ENCODE results near the gene DAPK1. TPM values are rescaled to one million over a fixed set of nuclear protein-coding genes. Genes with fewer than 3 reads are reported as not detected.

DAPK1 gene
- polyA plus RNA-seq, 1 donor, result 24.9 TPM

DNA sequence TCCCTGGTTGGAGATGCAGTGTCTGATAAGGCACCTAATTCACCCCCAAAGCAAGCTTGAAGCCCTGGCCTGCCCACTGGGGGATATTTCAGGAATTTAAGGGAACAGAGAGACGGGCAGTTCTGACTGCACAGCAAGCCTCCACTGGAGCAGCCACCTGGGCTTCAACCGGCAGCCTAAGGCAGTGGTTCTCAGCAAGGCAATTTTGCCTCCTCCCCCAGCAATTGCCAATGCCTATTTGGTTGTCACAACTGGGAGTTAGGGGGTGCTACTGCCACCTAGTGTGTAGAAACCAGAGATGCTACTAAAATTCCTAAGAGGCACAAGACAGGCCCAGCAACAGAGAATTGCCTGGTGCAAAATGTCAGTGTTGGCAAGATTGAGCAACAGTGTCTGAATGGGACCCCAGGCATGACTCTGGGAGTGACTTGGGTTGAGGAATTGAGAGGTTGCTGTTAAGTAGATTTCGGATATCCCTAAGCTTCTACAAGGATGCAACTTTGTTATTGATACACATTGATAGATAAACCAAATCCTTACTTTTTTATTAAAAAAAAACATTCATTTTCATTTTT is 169.6 kb downstream of the DAPK1 start:
- Histone ChIP-seq H3K27me3 (ENCODE audit: control insufficient read depth, insufficient read depth, low read length) (no peaks in the 10 kb centered on the region), H3K9me3 (ENCODE audit: control insufficient read depth, low read depth, low read length) (peaks cover 4% of the 10 kb centered on the region), H3K36me3 (ENCODE audit: control insufficient read depth, insufficient read depth, low read length) (peaks cover 21% of the 10 kb centered on the region), H3K27ac (ENCODE audit: low read length) (no peak overlapping the region), H3K4me1 (ENCODE audit: control insufficient read depth, insufficient read depth, low read length) (no peaks in the 10 kb centered on the region), H3K4me3 (ENCODE audit: low read length) (no peak overlapping the region)
- DNase-seq, result no peak
- WGBS (ENCODE audit: insufficient coverage, low lambda C conversion rate), result no CpG with 5 or more reads among the region's 3 CpGs

DNA sequence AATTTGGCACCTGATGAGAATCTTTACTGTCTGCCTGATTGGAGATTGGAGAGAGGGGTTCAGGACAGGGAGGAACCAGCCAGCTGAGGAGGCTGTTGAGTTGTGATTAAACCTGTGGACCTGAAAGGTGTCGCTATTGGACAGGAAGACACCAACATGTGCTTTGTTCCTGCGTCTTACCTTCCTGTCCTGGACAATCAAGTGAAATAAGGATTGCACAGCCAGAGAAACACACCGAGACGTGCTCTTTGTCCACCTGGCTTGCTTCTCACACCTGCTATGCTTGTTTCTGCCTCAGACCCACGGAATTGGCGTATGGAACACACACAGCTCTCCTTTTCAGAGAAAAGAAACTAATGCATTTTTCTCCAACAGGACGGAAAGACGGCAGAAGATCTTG is 170.6 kb downstream of the DAPK1 start:
- DNase-seq, result no peak
- H3K27ac ChIP-seq (ENCODE audit: low read length), result no peak overlapping the region
- H3K9me3 ChIP-seq (ENCODE audit: control insufficient read depth, low read depth, low read length), result peaks cover 4% of the 10 kb centered on the region
- no peaks in the 10 kb centered on the region for H3K4me1 ChIP-seq (ENCODE audit: control insufficient read depth, insufficient read depth, low read length)
- WGBS (ENCODE audit: insufficient coverage, low lambda C conversion rate), result no CpG with 5 or more reads among the region's 8 CpGs
- H3K4me3 ChIP-seq (ENCODE audit: low read length), result no peak overlapping the region
- peaks cover 23% of the 10 kb centered on the region for H3K36me3 ChIP-seq (ENCODE audit: control insufficient read depth, insufficient read depth, low read length)
- no peaks in the 10 kb centered on the region for H3K27me3 ChIP-seq (ENCODE audit: control insufficient read depth, insufficient read depth, low read length)

DNA sequence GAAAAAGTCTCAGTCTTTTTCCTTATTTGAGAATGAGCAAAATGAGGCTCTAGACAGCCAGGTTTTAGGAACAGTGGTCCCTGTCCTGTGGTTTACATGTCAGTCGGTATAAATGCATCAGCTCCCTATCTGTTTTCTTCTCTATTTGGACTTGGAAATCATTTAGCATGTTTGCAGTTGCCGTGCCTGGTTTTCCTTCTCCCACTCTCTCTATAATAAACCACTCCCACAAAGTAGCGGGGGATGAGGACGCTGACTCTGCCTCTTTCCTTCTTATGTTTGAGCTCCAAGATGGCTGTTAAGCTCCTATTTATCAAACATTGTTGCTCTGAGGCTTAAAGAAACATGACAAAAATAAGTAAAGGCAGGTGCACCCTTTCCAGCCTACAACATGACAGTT is 171.1 kb downstream of the DAPK1 start:
- 56% methylated on average over 3 of the region's 4 CpGs for WGBS (ENCODE audit: insufficient coverage, low lambda C conversion rate)
- no peak overlapping the region for H3K4me3 ChIP-seq (ENCODE audit: low read length)
- H3K9me3 ChIP-seq (ENCODE audit: control insufficient read depth, low read depth, low read length), result peaks cover 4% of the 10 kb centered on the region
- no peaks in the 10 kb centered on the region for H3K4me1 ChIP-seq (ENCODE audit: control insufficient read depth, insufficient read depth, low read length)
- H3K36me3 ChIP-seq (ENCODE audit: control insufficient read depth, insufficient read depth, low read length), result peaks cover 24% of the 10 kb centered on the region
- H3K27me3 ChIP-seq (ENCODE audit: control insufficient read depth, insufficient read depth, low read length), result no peaks in the 10 kb centered on the region
- H3K27ac ChIP-seq (ENCODE audit: low read length), result no peak overlapping the region
- no peak for DNase-seq

DNA sequence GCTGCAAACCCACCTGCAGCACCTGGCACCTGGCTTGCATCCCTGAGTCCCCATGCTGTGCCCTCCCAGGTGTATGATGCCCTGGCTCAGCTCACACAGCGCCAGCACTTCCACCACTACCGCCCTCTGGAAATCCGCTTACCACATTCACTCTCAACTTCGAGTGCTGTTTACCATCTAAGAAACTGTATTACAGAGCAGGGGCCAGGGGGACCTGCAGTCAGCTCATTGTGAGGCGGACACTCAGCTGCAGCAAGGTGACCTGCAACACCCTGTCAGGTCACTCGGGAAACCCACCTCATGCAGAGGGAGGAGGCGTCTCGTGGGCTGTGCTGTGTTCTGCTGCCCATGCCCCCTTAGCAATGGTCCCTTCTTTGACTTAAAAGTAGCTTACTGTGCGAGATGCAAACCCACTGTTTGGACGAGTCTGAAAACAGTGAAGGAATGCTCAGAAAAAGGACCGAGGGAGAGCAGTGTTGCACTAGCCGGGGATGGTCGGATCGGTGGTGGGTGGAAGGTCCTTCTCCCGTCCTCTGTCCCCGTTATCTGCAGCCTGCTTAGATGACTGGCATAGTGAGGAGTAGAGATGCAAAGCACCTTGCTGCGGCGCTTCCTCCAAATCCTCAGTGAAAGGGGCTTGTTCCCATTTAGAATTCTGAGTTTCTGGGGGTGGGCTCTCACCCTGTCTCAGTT is 173.1 kb downstream of the DAPK1 start:
- WGBS (ENCODE audit: insufficient coverage, low lambda C conversion rate), result 79% methylated on average over 2 of the region's 18 CpGs
- peaks cover 18% of the 10 kb centered on the region for H3K36me3 ChIP-seq (ENCODE audit: control insufficient read depth, insufficient read depth, low read length)

DNA sequence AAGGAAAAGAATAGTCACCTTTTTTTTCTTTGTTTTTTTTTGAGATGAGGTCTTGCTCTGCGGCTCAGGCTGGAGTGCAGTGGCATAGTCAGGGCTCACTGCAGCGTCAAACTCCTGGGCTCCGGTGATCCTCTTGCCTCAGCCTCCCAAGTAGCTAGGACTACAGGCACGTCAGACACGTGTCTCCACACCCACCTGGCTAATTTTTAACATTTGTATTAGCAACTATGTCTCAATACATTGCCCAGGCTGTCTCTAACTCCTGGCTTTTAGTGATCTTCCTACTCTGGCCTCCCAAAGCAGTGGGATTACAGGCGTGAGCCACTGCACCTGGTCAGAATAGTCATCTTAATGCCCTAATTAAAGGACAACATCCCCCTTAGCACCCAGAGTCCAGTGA is 173.8 kb downstream of the DAPK1 start:
- H3K4me1 ChIP-seq (ENCODE audit: control insufficient read depth, insufficient read depth, low read length), result no peaks in the 10 kb centered on the region
- H3K4me3 ChIP-seq (ENCODE audit: low read length), result no peak overlapping the region
- H3K36me3 ChIP-seq (ENCODE audit: control insufficient read depth, insufficient read depth, low read length), result peaks cover 20% of the 10 kb centered on the region
- peaks cover 4% of the 10 kb centered on the region for H3K9me3 ChIP-seq (ENCODE audit: control insufficient read depth, low read depth, low read length)
- no CpG with 5 or more reads among the region's 6 CpGs for WGBS (ENCODE audit: insufficient coverage, low lambda C conversion rate)
- DNase-seq, result no peak
- no peak overlapping the region for H3K27ac ChIP-seq (ENCODE audit: low read length)
- no peaks in the 10 kb centered on the region for H3K27me3 ChIP-seq (ENCODE audit: control insufficient read depth, insufficient read depth, low read length)

More for the DNA sequence above, 173.1 kb downstream of the DAPK1 start:
- DNase-seq, result no peak
- no peaks in the 10 kb centered on the region for H3K4me1 ChIP-seq (ENCODE audit: control insufficient read depth, insufficient read depth, low read length)
- no peak overlapping the region for H3K27ac ChIP-seq (ENCODE audit: low read length)
- no peaks in the 10 kb centered on the region for H3K27me3 ChIP-seq (ENCODE audit: control insufficient read depth, insufficient read depth, low read length)
- peaks cover 4% of the 10 kb centered on the region for H3K9me3 ChIP-seq (ENCODE audit: control insufficient read depth, low read depth, low read length)
- no peak overlapping the region for H3K4me3 ChIP-seq (ENCODE audit: low read length)

DNA sequence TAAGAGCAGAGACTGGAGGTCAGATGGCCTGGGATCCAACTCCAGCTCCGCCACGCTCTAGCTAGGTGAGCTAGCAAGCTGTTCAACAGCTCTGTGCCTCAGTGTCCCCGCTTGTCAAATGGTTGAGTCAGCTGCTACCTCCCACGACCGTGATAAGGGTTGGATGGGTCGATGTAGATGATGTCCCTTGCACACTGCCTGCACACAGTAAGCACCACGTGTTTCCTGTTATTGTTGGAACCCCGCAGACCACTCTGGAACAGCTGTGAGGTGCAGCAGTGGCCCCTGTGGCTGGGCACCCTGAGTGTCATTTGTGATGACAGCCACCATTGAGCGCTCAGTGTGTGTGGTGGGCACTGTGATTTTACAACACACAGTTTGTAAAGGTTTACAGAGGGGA is 174.3 kb downstream of the DAPK1 start:
- no CpG with 5 or more reads among the region's 9 CpGs for WGBS (ENCODE audit: insufficient coverage, low lambda C conversion rate)
- peaks cover 22% of the 10 kb centered on the region for H3K36me3 ChIP-seq (ENCODE audit: control insufficient read depth, insufficient read depth, low read length)
- DNase-seq, result no peak

DNA sequence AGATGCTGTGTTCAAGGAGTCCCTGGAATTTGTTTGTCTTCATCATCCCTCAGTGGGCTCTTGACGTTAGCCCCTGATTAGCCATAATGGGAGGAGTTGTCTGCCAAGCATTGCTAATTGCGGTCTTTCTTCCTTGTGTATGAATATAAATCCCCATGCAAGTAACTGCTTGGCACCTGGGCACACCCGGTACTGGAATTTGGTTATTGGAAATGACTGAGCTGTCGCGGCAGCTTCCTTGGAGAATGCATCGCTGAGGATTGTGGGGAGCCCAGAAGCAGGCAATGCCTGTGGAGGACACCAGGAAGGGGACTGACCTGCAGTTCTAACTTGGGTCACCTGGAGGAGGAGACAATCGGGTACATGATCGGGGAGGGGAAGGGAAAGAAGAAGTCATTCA is 174.9 kb downstream of the DAPK1 start:
- no peaks in the 10 kb centered on the region for H3K27me3 ChIP-seq (ENCODE audit: control insufficient read depth, insufficient read depth, low read length)
- no peak overlapping the region for H3K27ac ChIP-seq (ENCODE audit: low read length)
- no peak overlapping the region for H3K4me3 ChIP-seq (ENCODE audit: low read length)
- H3K4me1 ChIP-seq (ENCODE audit: control insufficient read depth, insufficient read depth, low read length), result no peaks in the 10 kb centered on the region
- no peak for DNase-seq
- no peaks in the 10 kb centered on the region for H3K9me3 ChIP-seq (ENCODE audit: control insufficient read depth, low read depth, low read length)
- WGBS (ENCODE audit: insufficient coverage, low lambda C conversion rate), result no CpG with 5 or more reads among the region's 8 CpGs
- H3K36me3 ChIP-seq (ENCODE audit: control insufficient read depth, insufficient read depth, low read length), result peaks cover 19% of the 10 kb centered on the region

More for the DNA sequence above, 174.3 kb downstream of the DAPK1 start:
- no peaks in the 10 kb centered on the region for H3K27me3 ChIP-seq (ENCODE audit: control insufficient read depth, insufficient read depth, low read length)
- H3K27ac ChIP-seq (ENCODE audit: low read length), result no peak overlapping the region
- no peaks in the 10 kb centered on the region for H3K4me1 ChIP-seq (ENCODE audit: control insufficient read depth, insufficient read depth, low read length)
- no peak overlapping the region for H3K4me3 ChIP-seq (ENCODE audit: low read length)
- peaks cover 4% of the 10 kb centered on the region for H3K9me3 ChIP-seq (ENCODE audit: control insufficient read depth, low read depth, low read length)

DNA sequence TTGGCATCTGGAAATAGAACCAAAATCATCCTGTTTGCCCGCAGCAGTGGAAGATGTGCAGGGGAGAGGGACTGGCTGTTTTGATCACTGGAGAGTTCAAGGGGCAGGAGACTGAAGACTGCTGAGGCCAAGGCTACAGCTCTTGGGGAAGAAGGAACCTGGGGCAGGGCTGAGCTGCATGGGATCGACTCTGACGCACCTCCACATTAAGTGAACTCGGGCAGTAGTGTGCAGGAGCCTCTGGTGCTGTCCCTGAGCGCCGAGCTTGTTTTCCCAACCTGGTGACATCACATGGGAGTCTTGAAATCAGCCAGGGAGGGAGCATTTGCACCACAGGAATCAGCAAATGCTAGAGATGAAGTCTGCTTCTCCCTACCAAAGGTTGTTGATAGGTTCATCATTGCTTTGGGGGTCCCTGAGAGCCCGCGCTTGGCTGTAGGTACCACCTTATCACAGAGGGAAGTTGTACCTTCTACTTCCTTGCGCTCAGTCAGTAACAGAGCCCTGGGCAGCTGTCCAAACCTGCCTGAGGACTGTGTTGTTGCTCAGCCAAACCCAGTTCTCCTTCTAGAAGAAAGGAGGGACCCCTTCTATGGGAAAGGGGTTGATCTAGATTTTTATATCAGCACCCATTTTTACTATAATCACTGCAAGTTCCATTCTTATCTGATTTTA is 175.9 kb downstream of the DAPK1 start:
- H3K27ac ChIP-seq (ENCODE audit: low read length), result no peak overlapping the region
- H3K4me1 ChIP-seq (ENCODE audit: control insufficient read depth, insufficient read depth, low read length), result no peaks in the 10 kb centered on the region
- no peaks in the 10 kb centered on the region for H3K27me3 ChIP-seq (ENCODE audit: control insufficient read depth, insufficient read depth, low read length)
- no CpG with 5 or more reads among the region's 9 CpGs for WGBS (ENCODE audit: insufficient coverage, low lambda C conversion rate)
- no peaks in the 10 kb centered on the region for H3K9me3 ChIP-seq (ENCODE audit: control insufficient read depth, low read depth, low read length)
- DNase-seq, result no peak
- H3K36me3 ChIP-seq (ENCODE audit: control insufficient read depth, insufficient read depth, low read length), result peaks cover 15% of the 10 kb centered on the region
- H3K4me3 ChIP-seq (ENCODE audit: low read length), result no peak overlapping the region

DNA sequence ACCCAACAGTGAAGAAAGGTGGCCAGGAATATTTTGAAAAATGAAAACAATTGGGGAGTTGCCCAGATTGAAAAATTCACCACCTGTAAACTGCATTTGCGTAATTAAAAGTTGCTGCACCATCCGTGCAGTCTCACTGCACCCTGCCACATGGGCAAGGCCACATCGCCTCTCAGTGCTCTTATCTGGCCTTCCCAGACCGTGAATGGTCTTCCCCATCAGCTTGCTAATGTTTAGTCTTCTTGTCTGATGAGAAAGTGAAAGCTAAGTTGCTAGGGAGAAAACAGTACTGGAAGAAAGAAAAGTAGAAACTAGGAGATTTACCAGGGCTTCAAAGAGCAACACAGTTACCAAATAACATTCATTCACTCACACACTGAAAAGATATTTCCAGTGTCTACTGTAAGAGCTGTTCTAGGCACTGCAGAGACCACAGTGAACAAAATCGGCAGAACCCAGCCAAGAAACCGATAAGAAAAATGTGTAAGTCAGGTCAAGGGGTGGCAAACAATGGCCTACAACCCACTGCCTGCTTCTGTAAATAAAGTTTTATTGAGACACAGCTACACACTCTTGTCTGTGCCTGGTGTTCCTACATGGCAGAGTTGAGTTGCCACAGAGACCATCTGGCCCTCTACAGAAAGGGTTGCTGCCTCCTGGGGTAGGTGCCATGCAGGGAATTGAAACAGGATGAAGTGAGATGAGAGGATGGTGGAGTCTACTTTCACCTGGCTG is 177.1 kb downstream of the DAPK1 start:
- Histone ChIP-seq H3K27ac (ENCODE audit: low read length) (no peak overlapping the region), H3K27me3 (ENCODE audit: control insufficient read depth, insufficient read depth, low read length) (no peaks in the 10 kb centered on the region), H3K36me3 (ENCODE audit: control insufficient read depth, insufficient read depth, low read length) (peaks cover 13% of the 10 kb centered on the region), H3K4me1 (ENCODE audit: control insufficient read depth, insufficient read depth, low read length) (no peaks in the 10 kb centered on the region), H3K4me3 (ENCODE audit: low read length) (no peak overlapping the region), H3K9me3 (ENCODE audit: control insufficient read depth, low read depth, low read length) (no peaks in the 10 kb centered on the region)
- DNase-seq, result peak; percentile 42 to 75
- WGBS (ENCODE audit: insufficient coverage, low lambda C conversion rate), result 65% methylated on average over 2 of the region's 6 CpGs

DNA sequence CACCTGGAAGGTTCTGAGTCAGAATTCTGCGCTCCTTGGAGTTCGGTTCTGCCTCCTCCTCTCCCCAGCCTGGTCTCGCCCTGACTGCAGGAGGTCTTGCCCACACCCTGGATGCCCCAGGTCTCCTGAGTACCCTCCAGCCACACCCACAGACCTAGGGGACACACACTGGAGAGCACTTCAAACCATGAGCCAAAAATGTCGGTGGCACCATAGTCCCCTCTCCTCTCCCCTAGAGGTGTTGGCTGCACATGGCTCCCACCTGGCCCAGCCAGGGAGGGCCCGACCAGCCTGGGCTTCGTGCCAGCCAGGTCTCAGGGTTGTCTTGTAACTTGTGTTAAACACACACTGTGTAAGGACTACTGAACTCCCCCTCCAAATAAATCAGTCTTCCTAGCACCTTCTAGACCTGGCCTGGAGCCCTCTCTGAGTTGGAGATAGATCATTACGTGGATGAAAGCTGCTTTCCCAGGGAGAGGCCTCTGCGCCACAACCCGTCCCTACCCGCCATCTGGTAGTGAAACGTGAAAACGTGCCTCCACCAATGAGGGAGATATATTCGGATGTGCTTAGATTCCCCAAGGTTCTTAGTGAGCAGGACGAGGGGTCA is 178.3 kb downstream of the DAPK1 start:
- Histone ChIP-seq H3K4me3 (ENCODE audit: low read length) (no peak overlapping the region), H3K27ac (ENCODE audit: low read length) (no peak overlapping the region), H3K36me3 (ENCODE audit: control insufficient read depth, insufficient read depth, low read length) (peaks cover 16% of the 10 kb centered on the region), H3K27me3 (ENCODE audit: control insufficient read depth, insufficient read depth, low read length) (no peaks in the 10 kb centered on the region), H3K9me3 (ENCODE audit: control insufficient read depth, low read depth, low read length) (no peaks in the 10 kb centered on the region), H3K4me1 (ENCODE audit: control insufficient read depth, insufficient read depth, low read length) (no peaks in the 10 kb centered on the region)
- no peak for DNase-seq
- no CpG with 5 or more reads among the region's 14 CpGs for WGBS (ENCODE audit: insufficient coverage, low lambda C conversion rate)

Measured in large intestine (tissue), 3 donors.